IPS-NIHi7 (cell line): Measurements from ENCODE around the gene TSC1.
A peak's percentile ranks its signal among the peaks of the same experiment; 100 is the strongest.
"Not testable (repeated sequence)": the region's sequence is repeated elsewhere in the genome, so short reads cannot be mapped to it uniquely, and the experiment has no call there.

Source experiments
- DNase-seq: peaks from one replicate; pipeline ENCODE4 v3.0.0; 2012; ENCODE audit warnings: mixed read lengths; ENCODE audit errors: extremely low spot score

TSC1 gene

GRCh38 chr9:132976571-132976970, 32.2 kb upstream of the TSC1 start:
- DNase-seq, result no peak

DNA sequence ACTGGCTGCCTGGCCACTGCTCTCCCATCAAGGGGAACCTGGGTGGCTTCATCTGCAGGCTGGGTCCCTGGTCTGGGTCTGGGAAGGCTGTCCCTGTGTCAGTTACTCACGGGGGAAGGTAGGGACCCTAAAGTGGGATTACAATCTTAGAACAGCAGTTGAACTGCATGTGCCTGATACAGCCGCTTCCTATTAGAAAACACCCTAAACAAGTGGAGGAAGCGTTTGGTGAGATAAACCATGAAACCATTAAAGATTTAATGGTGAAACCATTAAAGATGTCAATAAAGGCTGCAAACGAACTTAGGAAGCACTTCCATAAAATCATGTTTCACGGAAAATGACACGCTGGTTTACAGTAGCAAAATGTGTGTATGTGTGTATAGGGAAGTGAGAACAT, 31.5 kb upstream of the TSC1 start:
- DNase-seq, result no peak

GRCh38 chr9:132973713-132974112, 29.3 kb upstream of the TSC1 start:
- DNase-seq, result no peak

- no peak for DNase-seq
These were observed 28.8 kb upstream of the TSC1 start for GRCh38 chr9:132973166-132973565.

DNA sequence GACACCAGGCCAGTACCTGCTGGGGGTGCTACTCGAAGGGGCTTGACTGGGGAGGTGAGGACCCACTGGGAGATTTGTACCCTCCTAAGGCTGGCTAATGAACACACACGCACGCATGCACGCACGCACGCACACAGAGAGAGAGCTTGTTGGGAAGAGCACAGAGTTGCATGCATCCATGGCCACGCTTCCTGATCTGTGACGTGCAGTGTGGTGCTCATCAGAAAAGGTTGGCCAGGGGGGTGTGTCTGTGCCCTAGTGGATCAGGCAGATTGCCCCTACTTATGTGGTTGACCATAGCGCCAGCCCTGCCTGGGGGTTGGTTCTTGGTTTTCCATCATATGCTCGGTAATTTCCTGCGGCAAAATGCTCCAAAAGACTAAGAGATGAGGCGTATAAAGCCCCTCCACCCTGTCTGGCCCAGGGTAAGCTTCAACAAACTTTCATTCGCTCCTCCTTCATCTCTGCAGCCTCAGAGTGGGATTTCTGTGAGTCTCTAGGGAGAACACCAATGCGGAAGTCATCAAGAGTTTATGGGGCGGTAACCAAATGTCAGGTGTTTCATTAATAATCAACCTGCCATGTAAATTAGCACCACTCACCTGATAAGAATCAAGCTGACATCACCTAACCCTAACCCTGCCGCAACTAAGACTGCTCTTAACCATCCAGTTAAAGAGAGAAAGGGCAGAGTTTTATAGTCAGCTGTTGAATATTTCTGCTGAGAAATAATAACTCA, 26.1 kb upstream of the TSC1 start:
- no peak for DNase-seq

GRCh38 chr9:132969783-132970182, 25.4 kb upstream of the TSC1 start:
- DNase-seq, result no peak

DNA sequence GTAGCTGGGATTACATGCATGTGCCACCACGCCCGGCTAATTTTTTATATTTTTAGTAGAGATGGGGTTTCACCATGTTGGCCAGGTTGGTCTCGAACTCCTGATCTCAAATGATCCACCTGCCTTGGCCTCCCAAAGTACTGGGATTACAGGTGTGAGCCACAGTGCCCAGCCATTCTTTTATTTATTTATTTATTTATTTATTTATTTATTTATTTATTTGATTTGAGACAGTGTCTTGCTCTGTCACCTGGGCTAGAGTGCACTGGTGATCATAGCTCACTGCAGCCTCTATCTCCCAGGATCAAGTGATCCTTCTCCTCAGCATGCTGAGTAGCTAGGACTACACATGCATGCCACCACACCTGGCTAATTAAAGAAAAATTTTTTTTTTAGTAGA, 23.5 kb upstream of the TSC1 start:
- DNase-seq, result not testable (repeated sequence)

- no peak for DNase-seq
These were observed 21.1 kb upstream of the TSC1 start for GRCh38 chr9:132965478-132965877.

- no peak for DNase-seq
These were observed 16.6 kb upstream of the TSC1 start for GRCh38 chr9:132961002-132961401.

DNA sequence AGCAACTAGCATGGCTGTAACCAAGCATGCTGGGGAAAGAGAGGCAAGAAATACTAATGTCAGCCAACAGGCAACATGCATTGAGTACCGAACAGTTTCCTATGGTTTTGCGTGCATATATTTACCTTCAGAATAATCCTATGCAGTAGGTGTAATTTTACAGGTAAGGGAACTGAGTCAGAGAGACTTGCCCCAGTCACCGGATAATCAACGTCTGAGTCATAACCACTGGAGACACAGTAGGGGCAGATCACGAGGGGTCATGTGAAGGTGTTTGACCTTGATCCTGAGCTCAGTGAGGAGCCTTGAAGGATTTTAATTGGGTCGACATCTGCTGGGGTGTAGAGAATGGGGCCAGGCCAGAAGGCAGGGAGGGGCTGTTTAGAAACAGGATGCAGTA, 13.4 kb upstream of the TSC1 start:
- DNase-seq, result no peak

DNA sequence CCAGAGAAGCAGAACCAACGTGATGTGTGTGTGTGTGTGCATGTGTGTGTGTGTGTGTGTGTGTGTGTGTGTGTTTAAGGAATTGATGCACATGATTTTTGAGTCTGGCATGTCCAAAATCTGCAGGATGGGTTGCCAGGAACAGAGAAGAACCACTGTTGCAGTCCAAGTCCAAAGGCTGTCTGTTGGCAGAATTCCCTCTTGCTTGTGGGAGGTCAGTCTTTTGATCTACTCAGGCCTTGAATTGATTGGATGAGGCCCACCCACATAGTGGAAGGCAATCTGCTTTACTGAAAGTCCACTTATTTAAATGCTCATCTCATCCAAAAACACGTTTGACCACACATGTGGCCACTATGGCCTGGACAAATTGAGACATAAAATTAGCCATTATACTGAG, 11.4 kb upstream of the TSC1 start:
- DNase-seq, result no peak

DNA sequence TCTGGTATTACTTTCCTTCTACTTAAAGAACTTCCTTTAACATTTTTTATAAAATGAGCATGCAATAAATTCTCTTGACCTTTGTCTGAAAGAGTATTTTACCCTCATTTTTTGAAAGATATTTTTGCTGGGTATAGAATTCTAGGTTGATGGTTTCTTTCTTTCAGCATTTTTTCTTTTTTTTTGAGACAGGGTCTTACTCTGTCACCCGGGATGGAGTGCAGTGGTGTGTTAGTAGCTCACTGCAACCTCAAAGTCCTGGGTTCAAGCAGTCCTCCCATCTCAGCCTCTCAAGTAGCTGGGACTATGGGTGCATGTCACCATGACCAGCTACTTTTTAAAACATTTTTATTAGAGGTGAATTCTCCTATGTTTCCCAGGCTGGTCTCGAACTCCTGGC, 10.7 kb upstream of the TSC1 start:
- DNase-seq, result no peak

DNA sequence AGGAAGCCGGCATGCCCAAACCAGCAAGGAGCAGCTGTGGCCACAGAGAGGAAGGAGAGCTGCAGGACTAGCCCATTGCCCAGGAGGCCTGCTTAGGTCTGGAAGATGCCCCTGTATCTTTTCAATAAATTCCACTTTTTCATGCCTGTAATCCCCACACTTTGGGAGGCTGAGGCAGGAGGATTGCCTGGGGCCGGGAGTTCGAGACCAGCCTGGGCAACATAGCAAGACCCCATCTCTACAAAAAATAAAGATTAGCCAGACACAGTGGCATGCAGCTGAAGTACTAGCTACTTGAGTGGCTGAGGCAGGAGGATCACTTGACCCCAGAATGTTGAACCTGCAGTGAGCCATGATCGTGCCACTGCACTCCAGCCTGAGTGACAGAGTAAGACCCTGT, 5.3 kb upstream of the TSC1 start:
- DNase-seq, result no peak

DNA sequence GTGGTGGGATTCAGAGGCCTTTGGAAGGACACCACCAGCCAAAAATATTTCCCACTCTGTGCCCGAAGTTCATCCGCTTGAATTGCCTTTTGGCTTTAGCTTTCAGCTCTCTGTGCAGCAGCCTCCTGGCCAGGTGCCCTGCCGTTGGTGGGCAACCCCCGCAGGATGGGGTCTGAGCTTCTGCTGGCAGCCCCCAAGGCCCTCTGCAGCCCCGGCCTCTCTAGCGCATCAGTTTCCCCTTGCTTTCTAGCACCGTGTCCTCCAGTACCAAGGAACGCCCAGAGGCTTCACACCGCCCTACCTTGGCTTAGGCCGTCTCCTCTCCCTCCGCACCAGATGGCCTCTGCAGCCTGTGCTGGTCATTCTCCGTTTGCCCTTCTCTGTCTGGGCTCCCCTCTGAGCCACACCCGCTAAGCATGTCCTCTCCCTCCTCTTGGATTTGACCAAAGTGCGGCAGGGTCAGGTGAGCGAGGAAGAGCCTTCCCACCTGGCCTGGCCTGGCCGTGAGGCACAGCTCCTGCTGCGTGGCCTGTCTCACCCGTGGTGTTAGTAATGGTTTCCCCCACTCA, 4.2 kb upstream of the TSC1 start:
- no peak for DNase-seq

DNA sequence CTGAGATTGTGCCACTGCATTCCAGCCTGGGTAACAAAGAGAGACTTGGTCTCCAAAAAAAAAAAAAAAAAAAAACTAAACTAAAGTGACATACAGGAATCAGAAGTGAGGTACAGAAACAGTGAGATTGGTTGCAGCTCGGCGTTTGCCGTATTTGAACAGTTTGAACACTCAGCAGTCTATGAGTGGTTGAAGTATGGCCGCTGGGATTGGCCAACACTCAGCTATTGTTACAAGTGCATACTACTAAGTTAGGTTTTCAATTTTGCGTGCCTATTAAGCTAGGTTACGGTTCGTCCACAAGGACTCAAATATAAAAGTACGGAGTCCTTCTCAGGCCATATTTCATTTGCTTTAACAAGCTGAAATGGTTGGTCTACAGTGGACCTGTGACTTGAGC, 3.3 kb upstream of the TSC1 start:
- no peak for DNase-seq

DNA sequence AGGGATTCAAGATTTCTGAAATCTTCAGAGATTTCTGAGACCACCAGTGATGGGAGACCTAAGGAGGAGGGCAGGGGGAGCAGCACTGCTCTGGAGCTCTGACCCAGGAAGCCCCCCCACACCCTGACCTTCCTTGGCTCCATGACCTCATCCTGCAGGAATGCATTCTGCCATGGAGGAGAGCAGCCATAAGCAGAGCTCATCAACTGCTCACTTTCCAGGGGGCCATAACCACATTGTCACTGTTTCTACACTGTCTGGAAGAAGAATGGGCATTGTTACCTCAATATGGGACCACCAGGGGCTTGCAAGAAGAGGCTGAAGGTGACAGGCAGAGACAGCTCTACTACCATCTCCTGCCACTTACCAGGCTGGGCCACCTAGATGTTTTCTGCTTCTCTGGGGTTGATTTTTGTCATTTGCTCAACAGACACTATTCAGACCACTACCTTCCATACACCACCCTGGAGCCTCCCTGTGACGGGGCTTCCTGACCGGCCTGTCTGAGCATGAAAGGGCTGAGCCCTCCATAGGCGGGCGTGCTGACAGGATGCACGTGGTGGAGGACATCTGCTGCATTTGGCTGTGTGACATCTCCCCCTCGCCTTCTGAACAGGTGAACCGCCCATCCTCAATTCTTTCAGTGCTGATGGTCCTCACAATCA, 2.3 kb upstream of the TSC1 start:
- peak; percentile 63 for DNase-seq

DNA sequence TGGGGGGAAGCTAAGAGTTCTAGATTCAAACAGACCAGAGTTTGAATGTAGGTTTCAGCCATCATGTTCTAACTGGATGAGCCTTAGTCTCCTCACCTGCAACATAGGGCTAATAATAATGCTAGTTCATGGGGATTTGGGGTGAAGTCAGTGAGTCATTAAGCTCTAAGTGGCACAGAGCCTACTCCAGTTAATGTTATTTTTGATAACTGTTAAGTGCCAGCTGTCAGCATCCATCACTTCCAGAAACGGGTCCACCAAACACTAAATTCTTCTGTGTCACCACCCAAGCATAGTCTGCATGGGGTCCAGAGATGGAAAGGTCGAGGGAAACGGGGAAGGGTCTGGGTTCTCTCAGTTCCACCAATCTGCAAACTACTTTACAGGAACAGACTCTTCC, 1.8 kb upstream of the TSC1 start:
- DNase-seq, result no peak

- no peak for DNase-seq
These were observed 1.0 kb upstream of the TSC1 start for GRCh38 chr9:132945186-132946130.

DNA sequence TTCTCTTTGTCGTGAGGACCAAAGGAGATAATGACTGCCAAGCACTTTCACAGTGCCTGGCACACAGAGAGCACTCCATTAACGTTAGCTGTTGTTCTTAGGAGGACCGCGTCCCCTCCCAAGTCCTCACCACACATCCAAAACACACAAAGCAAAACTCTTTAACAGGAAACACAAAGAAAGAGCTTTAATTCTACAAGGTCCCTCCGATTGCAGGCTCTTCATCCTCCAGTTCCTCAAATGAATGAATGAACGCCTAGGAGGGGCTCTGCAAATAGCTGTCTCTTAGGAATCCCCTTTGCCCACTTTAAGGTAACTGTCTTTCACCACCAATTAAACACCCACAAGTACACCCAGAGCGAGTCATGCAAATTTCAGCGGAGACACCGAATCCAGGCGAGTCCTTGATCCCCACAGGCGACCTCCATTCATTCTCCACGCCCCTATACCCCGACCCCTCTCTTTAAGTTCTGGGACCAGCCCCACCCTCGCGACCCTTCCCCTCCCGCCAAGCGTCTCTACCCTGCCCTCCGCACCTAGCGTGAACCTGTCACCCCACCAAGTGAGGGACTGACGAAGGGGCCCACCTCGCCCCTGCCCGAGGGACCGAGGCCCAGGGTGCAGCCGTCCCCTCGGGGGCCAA, 644 bp downstream of the TSC1 start:
- DNase-seq, result peak; percentile 19

- no peak for DNase-seq
These were observed 1.8 kb downstream of the TSC1 start for GRCh38 chr9:132942541-132943182.

GRCh38 chr9:132939169-132939568, 5.2 kb downstream of the TSC1 start:
- DNase-seq, result no peak
